GM21528 (cell line): ENCODE data around the gene INPP5D.

Experiments used
- ATAC-seq: cut with Tn5 transposase; IDR thresholded peaks from one replicate; pipeline ENCODE4 v1.9.1; 2021; ENCODE audit warnings: mild to moderate bottlenecking, moderate library complexity; ENCODE audit not compliant: unreplicated experiment, low FRiP score

Gene INPP5D

GRCh38 chr2:233251306-233252116, 191.4 kb downstream of the INPP5D start, which contains the start of gene ATG16L1:
Gene ATG16L1 (plus strand): TSS chr2:233251673. CDS start chr2:233251828, 155 bp downstream.
- peak; percentile 94 for ATAC-seq

GRCh38 chr2:233252227-233252626, 192.1 kb downstream of the INPP5D start:
- ATAC-seq, result peak; percentile 5

GRCh38 chr2:233255151-233255550, 195.0 kb downstream of the INPP5D start:
- ATAC-seq, result no peak

- no peak for ATAC-seq
Measured at GRCh38 chr2:233256048-233256447, 195.9 kb downstream of the INPP5D start.
